ENCODE data around the gene TTC23L.

Gene TTC23L

GRCh38 chr5:34804913-34805312 lies 34.1 kb upstream of the TTC23L start:
- no peak for TF ChIP-seq CTCF (conservative IDR thresholded peaks at IDR 0.05)
- no peak overlapping the region for H3K27ac ChIP-seq

- no peak for TF ChIP-seq CTCF (conservative IDR thresholded peaks at IDR 0.05)
- no peak overlapping the region for H3K27ac ChIP-seq
Observed at GRCh38 chr5:34806532-34806931, 32.4 kb upstream of the TTC23L start.

GRCh38 chr5:34811706-34812105 lies 27.3 kb upstream of the TTC23L start:
- H3K27ac ChIP-seq, result no peak overlapping the region
- no peak for TF ChIP-seq CTCF (conservative IDR thresholded peaks at IDR 0.05)

- TF ChIP-seq CTCF (conservative IDR thresholded peaks at IDR 0.05), result no peak
- no peak overlapping the region for H3K27ac ChIP-seq
Observed at GRCh38 chr5:34813509-34813908, 25.5 kb upstream of the TTC23L start.

- TF ChIP-seq CTCF (conservative IDR thresholded peaks at IDR 0.05), result no peak
- H3K27ac ChIP-seq, result no peak overlapping the region
Observed at GRCh38 chr5:34817558-34818351, 21.2 kb upstream of the TTC23L start.

GRCh38 chr5:34818717-34819116 lies 20.2 kb upstream of the TTC23L start:
- no peak for TF ChIP-seq CTCF (conservative IDR thresholded peaks at IDR 0.05)
- no peak overlapping the region for H3K27ac ChIP-seq

GRCh38 chr5:34820593-34820992 lies 18.4 kb upstream of the TTC23L start:
- TF ChIP-seq CTCF (conservative IDR thresholded peaks at IDR 0.05), result no peak
- H3K27ac ChIP-seq, result no peak overlapping the region

All from VCaP (cell line).